OCI-LY7 (cell line): ENCODE results near the gene BMP8B. TPM values are rescaled to one million over a fixed set of nuclear protein-coding genes. Genes with fewer than 3 reads are reported as not detected.
"Not testable (repeated sequence)": the region's sequence is repeated elsewhere in the genome, so short reads cannot be mapped to it uniquely, and the experiment has no call there.

Experiments used
- BruUV-seq: library from RNA; stranded (reverse); fragments of 400-500 nt; replicated peaks from 2 replicates; lab custom pipeline; 2021; lab: Mats Ljungman, UMichigan
- CTCF ChIA-PET: fragments of 300-600 bp; sonication (Branson Sonifier 250); formaldehyde crosslinking; loops from one replicate; lab custom pipeline; 2022; ENCODE audit warnings: antibody characterized with exemption; ENCODE audit not compliant: unreplicated experiment; lab: Charles Lee
- POLR2A ChIA-PET: fragments of 300-600 bp; sonication (Branson Sonifier 250); formaldehyde crosslinking; loops from one replicate; lab custom pipeline; 2022; ENCODE audit warnings: antibody characterized with exemption; lab: Charles Lee
- DNase-seq: peaks from one replicate; pipeline ENCODE4 v3.0.0-alpha.2; 2015; ENCODE audit warnings: low spot score
- H2AFZ ChIP-seq: fragments of 200-600 bp; sonication (generic), shearing (Covaris generic); 2 replicates; pipeline ENCODE4 v1.6.1; 2014; ENCODE audit warnings: mild to moderate bottlenecking, antibody characterized with exemption, low read length, moderate library complexity
- H3K27ac ChIP-seq: fragments of 200-600 bp; sonication (generic); 2 replicates; pipeline ENCODE4 v1.5.1; 2014; ENCODE audit warnings: mixed run types, low read depth, mild to moderate bottlenecking, moderate library complexity, low read length, inconsistent platforms; ENCODE audit not compliant: poor library complexity, severe bottlenecking
- H3K36me3 ChIP-seq: fragments of 200-600 bp; sonication (generic); 2 replicates; pipeline ENCODE4 v1.6.1; 2014; ENCODE audit warnings: mild to moderate bottlenecking, antibody characterized with exemption, low read length, moderate library complexity, mixed read lengths; ENCODE audit not compliant: insufficient read depth
- H3K4me1 ChIP-seq: fragments of 200-600 bp; sonication (generic); 2 replicates; pipeline ENCODE4 v1.5.1; 2014; ENCODE audit warnings: mild to moderate bottlenecking, low read length; ENCODE audit not compliant: insufficient read depth, poor library complexity, severe bottlenecking
- H3K4me2 ChIP-seq: fragments of 200-600 bp; sonication (generic); 2 replicates; pipeline ENCODE4 v1.6.1; 2014; ENCODE audit warnings: mild to moderate bottlenecking, low read length
- H3K4me3 ChIP-seq: fragments of 200-600 bp; sonication (generic); 2 replicates; pipeline ENCODE4 v1.5.1; 2014; ENCODE audit warnings: mild to moderate bottlenecking, low read depth, low read length; ENCODE audit not compliant: poor library complexity, severe bottlenecking
- H3K79me2 ChIP-seq: fragments of 200-600 bp; sonication (generic); 2 replicates; pipeline ENCODE4 v1.6.1; 2016; ENCODE audit warnings: low read depth, mild to moderate bottlenecking, low read length, moderate library complexity, mixed read lengths; ENCODE audit not compliant: insufficient read depth
- H3K9me2 ChIP-seq: fragments of 200-600 bp; sonication (generic); 2 replicates; pipeline ENCODE4 v1.6.1; 2016; ENCODE audit warnings: mild to moderate bottlenecking, low read length, mixed read lengths; ENCODE audit not compliant: insufficient read depth
- H3K9me3 ChIP-seq: fragments of 200-600 bp; sonication (generic); 2 replicates; pipeline ENCODE4 v1.6.1; 2014; ENCODE audit warnings: mild to moderate bottlenecking, mixed run types, low read length, mixed read lengths
- H4K20me1 ChIP-seq: fragments of 200-600 bp; sonication (generic); 2 replicates; pipeline ENCODE4 v1.6.1; 2014; ENCODE audit warnings: mild to moderate bottlenecking, antibody characterized with exemption, low read length, moderate library complexity, mixed read lengths; ENCODE audit not compliant: insufficient read depth
- CTCF ChIP-seq: fragments of 200-600 bp; sonication (generic); conservative IDR thresholded peaks from 2 replicates; pipeline ENCODE4 v1.5.1; 2014; ENCODE audit warnings: mild to moderate bottlenecking, antibody characterized with exemption, low read length, moderate library complexity, mixed read lengths
- EZH2phosphoT487 ChIP-seq: fragments of 200-600 bp; sonication (generic); IDR thresholded peaks from 2 replicates; pipeline ENCODE4 v1.6.1; 2018; ENCODE audit warnings: low read depth, borderline replicate concordance, mild to moderate bottlenecking, mixed run types, antibody characterized with exemption, low read length, moderate library complexity, mixed read lengths
- intact Hi-C: fragments of 100-400 bp; cut with micrococcal nuclease; formaldehyde crosslinking; loops from one replicate; pipeline ENCODE4 v1.10.0; 2022; ENCODE audit not compliant: unreplicated experiment
- total RNA-seq, 2 experiments: library from RNA; depleted of rRNA in 1 of 2; stranded (reverse); fragments of >200 nt in 1 of 2; shearing (Covaris generic) in 1 of 2; gene quantifications; 2 replicates each; pipeline ENCODE4 v1.2.3, GENCODE V29; 2014 to 2022

BMP8B gene
- total RNA-seq, 2 experiments from 2014 or later: 0.34 TPM; not detected in 1

- H3K9me2 ChIP-seq, H3K4me2 ChIP-seq, CTCF ChIA-PET, intact Hi-C loops, POLR2A ChIA-PET, BruUV-seq, DNase-seq, H3K36me3 ChIP-seq, H3K27ac ChIP-seq, H3K79me2 ChIP-seq, H2AFZ ChIP-seq, H3K4me3 ChIP-seq, H3K9me3 ChIP-seq, H4K20me1 ChIP-seq, H3K4me1 ChIP-seq: not testable (repeated sequence)
These were observed 24.2 kb downstream of the BMP8B start for GRCh38 chr1:39764512-39764911.

- H3K4me2 ChIP-seq, POLR2A ChIA-PET, H3K36me3 ChIP-seq, DNase-seq, H3K4me3 ChIP-seq, H3K79me2 ChIP-seq, H3K4me1 ChIP-seq, BruUV-seq, H3K27ac ChIP-seq, H3K9me2 ChIP-seq, H3K9me3 ChIP-seq, H2AFZ ChIP-seq, intact Hi-C loops, H4K20me1 ChIP-seq, CTCF ChIA-PET: not testable (repeated sequence)
These were observed 24.9 kb downstream of the BMP8B start for GRCh38 chr1:39763619-39764374.

GRCh38 chr1:39762550-39763540, 25.8 kb downstream of the BMP8B start:
- BruUV-seq: no TSS peak
- H3K36me3 ChIP-seq: peaks cover 13% of the 10 kb centered on the region; the same call in 1 of the 2 replicates
- POLR2A ChIA-PET: no interaction called here
- no peaks in the 10 kb centered on the region for H3K9me2 ChIP-seq
- TF ChIP-seq EZH2phosphoT487 (no peak), CTCF (no peak)
- no peaks in the 10 kb centered on the region for H3K4me1 ChIP-seq
- intact Hi-C loops: no loop called here
- no peak for DNase-seq
- H3K27ac ChIP-seq: no peak overlapping the region
- H3K9me3 ChIP-seq: no peaks in the 10 kb centered on the region
- no peak overlapping the region for H3K4me3 ChIP-seq
- no peaks in the 10 kb centered on the region for H3K79me2 ChIP-seq
- H4K20me1 ChIP-seq: no peaks in the 10 kb centered on the region
- CTCF ChIA-PET: no interaction called here
- no peak overlapping the region for H2AFZ ChIP-seq
- H3K4me2 ChIP-seq: no peak overlapping the region
